ENCODE measurements around the gene SYS1. TPM values are rescaled to one million over a fixed set of nuclear protein-coding genes. Genes with fewer than 3 reads are reported as not detected.

Gene SYS1
- total and polyA plus RNA-seq, 2 donors (not counting 1 experiment from before 2014, with no cell fraction given), result 25.3 to 57.7 TPM

DNA sequence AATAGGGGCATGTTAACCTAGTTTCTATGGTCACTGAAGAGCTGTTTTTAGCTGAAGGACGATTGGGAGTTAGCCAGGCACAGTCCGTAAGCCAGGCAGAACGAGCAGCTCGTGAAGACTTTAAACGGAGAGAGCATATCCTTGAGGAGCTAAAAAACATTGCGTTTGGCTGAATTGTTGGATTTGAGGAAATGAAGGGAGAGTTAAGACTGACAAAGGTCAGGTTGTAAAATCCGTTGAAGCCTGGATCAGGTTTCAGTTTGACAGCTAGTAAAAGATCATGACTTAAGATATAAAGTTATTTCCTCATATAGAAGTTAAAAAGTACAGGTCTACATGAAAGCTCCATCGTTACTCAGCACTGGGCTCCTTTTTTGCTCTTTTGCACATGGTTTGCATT is 47.9 kb downstream of the SYS1 start:
- H3K27ac ChIP-seq (ENCODE audit: low read length in 2 of 2), result no peak overlapping the region
- no peaks in the 10 kb centered on the region for H3K27me3 ChIP-seq (replicated peaks in 1 of 4; ENCODE audit: control extremely low read depth in 1 of 4, control insufficient read depth in 3 of 4, insufficient read depth in 4 of 4, low read length in 3 of 4)
- Mint-ChIP-seq H3K9me3 (ENCODE audit: insufficient read depth) (no peaks in the 10 kb centered on the region), H3K27ac (no peak overlapping the region), H3K4me3 (no peak overlapping the region), H3K4me1 (peaks cover 33% of the 10 kb centered on the region), H3K27me3 (no peaks in the 10 kb centered on the region)
- DNase-seq (no peak), ATAC-seq (ENCODE audit: low read depth) (no peak)
- H2AFZ ChIP-seq (ENCODE audit: insufficient read depth, low read depth, low read length, poor library complexity, severe bottlenecking), result no peak overlapping the region
- ChIA-PET POLR2A (interaction anchor here (0.6 to 1.1 kb wide), 2 partner anchors 10 to 28 kb away, joined by 3 to 7 read pairs; no protein-coding TSS in a partner anchor), CTCF (interaction anchor here (4.4 kb wide), 1 partner anchor 37 kb away, joined by 12 read pairs; no protein-coding TSS in a partner anchor)
- H4K20me1 ChIP-seq (ENCODE audit: control insufficient read depth, insufficient read depth, low read length, poor library complexity, severe bottlenecking), result no peaks in the 10 kb centered on the region
- TF ChIP-seq EZH2 (IDR thresholded peaks at IDR 0.05; ENCODE audit: borderline replicate concordance, insufficient read depth, low read depth, low read length, poor library complexity, severe bottlenecking), result no peak
- TF ChIP-seq, protein P1, sequence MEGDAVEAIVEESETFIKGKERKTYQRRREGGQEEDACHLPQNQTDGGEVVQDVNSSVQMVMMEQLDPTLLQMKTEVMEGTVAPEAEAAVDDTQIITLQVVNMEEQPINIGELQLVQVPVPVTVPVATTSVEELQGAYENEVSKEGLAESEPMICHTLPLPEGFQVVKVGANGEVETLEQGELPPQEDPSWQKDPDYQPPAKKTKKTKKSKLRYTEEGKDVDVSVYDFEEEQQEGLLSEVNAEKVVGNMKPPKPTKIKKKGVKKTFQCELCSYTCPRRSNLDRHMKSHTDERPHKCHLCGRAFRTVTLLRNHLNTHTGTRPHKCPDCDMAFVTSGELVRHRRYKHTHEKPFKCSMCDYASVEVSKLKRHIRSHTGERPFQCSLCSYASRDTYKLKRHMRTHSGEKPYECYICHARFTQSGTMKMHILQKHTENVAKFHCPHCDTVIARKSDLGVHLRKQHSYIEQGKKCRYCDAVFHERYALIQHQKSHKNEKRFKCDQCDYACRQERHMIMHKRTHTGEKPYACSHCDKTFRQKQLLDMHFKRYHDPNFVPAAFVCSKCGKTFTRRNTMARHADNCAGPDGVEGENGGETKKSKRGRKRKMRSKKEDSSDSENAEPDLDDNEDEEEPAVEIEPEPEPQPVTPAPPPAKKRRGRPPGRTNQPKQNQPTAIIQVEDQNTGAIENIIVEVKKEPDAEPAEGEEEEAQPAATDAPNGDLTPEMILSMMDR (IDR thresholded peaks at IDR 0.05), result no peak
- no peak overlapping the region for H3K4me2 ChIP-seq (replicated peaks; ENCODE audit: low read depth, low read length, poor library complexity, severe bottlenecking)
- H3K79me2 ChIP-seq (ENCODE audit: control insufficient read depth, insufficient read depth, low read length), result peaks cover 15% of the 10 kb centered on the region
- no peak overlapping the region for H3K9ac ChIP-seq (ENCODE audit: low read length)
- peaks cover 16 to 26% of the 10 kb centered on the region in 2 donors for H3K4me1 ChIP-seq (ENCODE audit: control insufficient read depth in 2 of 2, insufficient read depth in 2 of 2, low read length in 2 of 2)
- H3K36me3 ChIP-seq (replicated peaks in 1 of 2; ENCODE audit: control extremely low read depth in 1 of 2, control insufficient read depth in 1 of 2, extremely low read depth in 1 of 2, insufficient read depth in 2 of 2, low read length in 1 of 2), result no peaks in the 10 kb centered on the region
- WGBS (ENCODE audit: insufficient coverage), result 94% methylated on average over 7 of the region's 8 CpGs
- no peaks in the 10 kb centered on the region for H3K9me3 ChIP-seq (ENCODE audit: control extremely low read depth in 1 of 3, control insufficient read depth in 2 of 3, insufficient read depth in 1 of 3, low read length in 2 of 3)
- intact Hi-C loops (cut with micrococcal nuclease), result no loop called here
- no peak overlapping the region for H3K4me3 ChIP-seq (ENCODE audit: control extremely low read depth in 1 of 5, extremely low read depth in 1 of 5, insufficient read depth in 1 of 5, low read depth in 2 of 5, low read length in 4 of 5)

DNA sequence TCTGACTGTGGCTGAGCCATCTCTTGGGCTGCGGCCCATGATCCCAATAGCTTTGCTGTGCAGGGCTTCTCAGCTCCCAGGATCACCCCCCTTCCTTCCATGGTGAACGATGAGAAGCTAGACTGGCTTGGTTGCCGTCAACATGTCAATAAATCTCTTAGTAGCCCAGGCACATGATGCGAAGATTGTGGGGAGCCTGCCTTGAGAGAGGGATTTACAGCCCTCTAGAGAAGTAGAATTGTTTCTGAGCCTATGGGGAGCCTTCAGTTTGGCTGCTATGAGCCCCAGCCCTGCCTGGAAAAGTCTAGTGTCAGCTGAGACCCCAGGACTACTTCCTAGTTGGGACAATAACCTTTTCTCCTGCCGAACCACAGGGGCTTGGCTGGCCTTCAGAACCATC is 49.7 kb downstream of the SYS1 start:
- Histone ChIP-seq H3K4me2 (replicated peaks; ENCODE audit: low read depth, low read length, poor library complexity, severe bottlenecking) (no peak overlapping the region), H3K36me3 (replicated peaks in 1 of 2; ENCODE audit: control extremely low read depth in 1 of 2, control insufficient read depth in 1 of 2, extremely low read depth in 1 of 2, insufficient read depth in 2 of 2, low read length in 1 of 2) (no peaks in the 10 kb centered on the region), H3K4me1 (ENCODE audit: control insufficient read depth in 2 of 2, insufficient read depth in 2 of 2, low read length in 2 of 2) (peaks cover 23 to 27% of the 10 kb centered on the region in 2 donors), H4K20me1 (ENCODE audit: control insufficient read depth, insufficient read depth, low read length, poor library complexity, severe bottlenecking) (no peaks in the 10 kb centered on the region), H3K9me3 (ENCODE audit: control extremely low read depth in 1 of 3, control insufficient read depth in 2 of 3, insufficient read depth in 1 of 3, low read length in 2 of 3) (no peaks in the 10 kb centered on the region), H3K9ac (ENCODE audit: low read length) (no peak overlapping the region), H3K79me2 (ENCODE audit: control insufficient read depth, insufficient read depth, low read length) (peaks cover 31% of the 10 kb centered on the region), H2AFZ (ENCODE audit: insufficient read depth, low read depth, low read length, poor library complexity, severe bottlenecking) (no peak overlapping the region), H3K27me3 (replicated peaks in 1 of 4; ENCODE audit: control extremely low read depth in 1 of 4, control insufficient read depth in 3 of 4, insufficient read depth in 4 of 4, low read length in 3 of 4) (no peaks in the 10 kb centered on the region), H3K27ac (ENCODE audit: low read length in 2 of 2) (no peak overlapping the region), H3K4me3 (ENCODE audit: control extremely low read depth in 1 of 5, extremely low read depth in 1 of 5, insufficient read depth in 1 of 5, low read depth in 2 of 5, low read length in 4 of 5) (no peak overlapping the region)
- no peak for TF ChIP-seq EZH2 (IDR thresholded peaks at IDR 0.05; ENCODE audit: borderline replicate concordance, insufficient read depth, low read depth, low read length, poor library complexity, severe bottlenecking)
- TF ChIP-seq, protein P1 (IDR thresholded peaks at IDR 0.05), result no peak
- DNase-seq (no peak), ATAC-seq (ENCODE audit: low read depth) (no peak)
- Mint-ChIP-seq H3K27ac (no peak overlapping the region), H3K27me3 (no peaks in the 10 kb centered on the region), H3K4me3 (no peak overlapping the region), H3K4me1 (peaks cover 39% of the 10 kb centered on the region), H3K9me3 (ENCODE audit: insufficient read depth) (no peaks in the 10 kb centered on the region)
- WGBS (ENCODE audit: insufficient coverage), result 100% methylated on average over 3 of the region's 5 CpGs
- CTCF ChIA-PET, result interaction anchor here (1.0 to 2.3 kb wide), 4 partner anchors 8 to 44 kb away, joined by 3 to 16 read pairs (median 3); no protein-coding TSS in a partner anchor
- intact Hi-C loops (cut with micrococcal nuclease), result no loop called here
- POLR2A ChIA-PET, result interaction anchor here (1.5 kb wide), 1 partner anchor 50 kb away, joined by 4 read pairs; the partner anchor contains the start of gene SYS1

Measured in B cell (primary cell).